Measurements from ENCODE around the gene ISY1. TPM values are rescaled to one million over a fixed set of nuclear protein-coding genes. Genes with fewer than 3 reads are reported as not detected.
A peak's percentile ranks its signal among the peaks of the same experiment; 100 is the strongest.

ISY1 gene
- total RNA-seq, 1 donor from 2014 or later, result 24.9 TPM

GRCh38 chr3:129087138-129087702 is 73.6 kb downstream of the ISY1 start:
- ATAC-seq, result peak; percentile 56

- ATAC-seq, result no peak
These were observed 75.0 kb downstream of the ISY1 start for GRCh38 chr3:129085818-129086217.

GRCh38 chr3:129085165-129085715 is 75.6 kb downstream of the ISY1 start:
- ATAC-seq, result no peak

DNA sequence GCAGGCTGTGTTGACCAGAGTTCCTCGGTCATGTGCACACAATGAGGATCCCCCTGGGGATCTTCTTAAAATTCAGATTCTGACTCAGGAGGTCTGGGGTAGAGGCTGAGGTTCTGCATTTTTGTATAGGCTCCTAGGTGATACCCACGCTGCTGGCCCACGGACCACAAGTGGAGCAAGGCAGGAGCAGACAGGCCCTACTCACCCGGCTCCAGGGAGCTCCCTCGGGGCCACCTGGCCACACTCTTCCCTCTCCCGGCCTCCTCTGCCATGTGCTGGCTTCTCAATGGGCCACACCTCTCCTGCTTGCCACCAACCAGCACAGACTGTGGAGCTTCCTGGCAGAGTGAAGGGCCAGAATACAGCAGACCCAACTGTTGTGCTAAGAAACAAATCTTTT is 76.4 kb downstream of the ISY1 start:
- no peak for ATAC-seq

- ATAC-seq, result no peak
These were observed 78.8 kb downstream of the ISY1 start for GRCh38 chr3:129082026-129082425.

DNA sequence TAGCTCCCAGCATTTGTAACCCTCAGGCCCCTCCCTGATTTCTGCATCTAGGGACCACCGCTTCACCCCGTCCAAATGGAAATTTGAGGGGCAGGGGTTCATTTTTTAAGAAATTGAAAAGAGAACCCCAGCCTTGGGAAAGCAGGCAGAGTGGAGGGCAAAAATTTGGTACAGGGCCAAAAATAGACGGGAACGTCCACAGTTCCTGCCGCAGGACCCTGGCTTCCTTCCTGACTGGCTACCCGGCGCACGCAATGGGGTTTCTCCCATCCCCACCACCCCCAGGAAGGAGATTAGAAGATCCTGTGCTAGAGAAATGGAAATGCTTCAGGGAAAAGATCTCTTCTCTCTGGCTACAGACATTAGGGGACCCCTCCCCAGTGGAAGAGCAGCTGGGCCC is 79.4 kb downstream of the ISY1 start:
- ATAC-seq, result no peak

GRCh38 chr3:129078510-129078909 is 82.4 kb downstream of the ISY1 start:
- ATAC-seq, result no peak

Other genes with a start within 250 kb of the ISY1 start
- gene CFAP92, start 167.0 kb downstream of the ISY1 start, total RNA-seq, result 0.80 TPM
- gene EFCC1, start 159.8 kb downstream of the ISY1 start, total RNA-seq, result 0.20 TPM
- gene GP9, start 100.3 kb downstream of the ISY1 start, total RNA-seq, result not detected
- gene RAB43, start 39.3 kb downstream of the ISY1 start, total RNA-seq, result 7.8 TPM
- gene CNBP, start 22.8 kb upstream of the ISY1 start, total RNA-seq, result 236 TPM
- gene COPG1, start 88.5 kb upstream of the ISY1 start, total RNA-seq, result 87.8 TPM
- 37.2 TPM for gene HMCES, start 117.8 kb upstream of the ISY1 start, total RNA-seq

Data from esophagus mucosa (tissue), 1 donor.